Panc1 (cell line): ENCODE measurements around the gene ZKSCAN5. TPM values are rescaled to one million over a fixed set of nuclear protein-coding genes. Genes with fewer than 3 reads are reported as not detected.

ENCODE experiments used
- ATAC-seq: fragments of 200-7000 bp; cut with Tn5 transposase; 2 replicates; pipeline ENCODE4 v1.9.1; 2020; ENCODE audit warnings: mild to moderate bottlenecking, moderate library complexity
- BruUV-seq: library from RNA; stranded (reverse); fragments of 400-500 nt; replicated peaks from 2 replicates; lab custom pipeline; 2021; lab: Mats Ljungman, UMichigan
- CTCF ChIA-PET: fragments of 300-600 bp; sonication (Branson Sonifier 250); formaldehyde crosslinking; loops from one replicate; lab custom pipeline; 2022; ENCODE audit warnings: antibody characterized with exemption; lab: Charles Lee
- POLR2A ChIA-PET: fragments of 300-600 bp; sonication (Branson Sonifier 250); formaldehyde crosslinking; loops from one replicate; lab custom pipeline; 2022; ENCODE audit warnings: antibody characterized with exemption; lab: Charles Lee
- DNase-seq: peaks from one replicate; pipeline ENCODE4 v3.0.0-alpha.2; 2010; ENCODE audit warnings: low read depth, low spot score
- H3K27ac ChIP-seq: 2 replicates; pipeline ENCODE4 v1.5.1; 2011; ENCODE audit warnings: mild to moderate bottlenecking, low read length, inconsistent platforms
- H3K27me3 ChIP-seq: fragments of 200-500 bp; sonication (Bioruptor generic); 2 replicates; pipeline ENCODE4 v1.6.0; 2014; ENCODE audit warnings: low read length, inconsistent platforms; ENCODE audit not compliant: control insufficient read depth, insufficient read depth
- H3K36me3 ChIP-seq: fragments of 200-500 bp; sonication (Bioruptor generic); 2 replicates; pipeline ENCODE4 v1.5.1; 2014; ENCODE audit warnings: inconsistent platforms, mild to moderate bottlenecking, low read length, moderate library complexity; ENCODE audit not compliant: control insufficient read depth, insufficient read depth
- H3K4me1 ChIP-seq: 2 replicates; pipeline ENCODE4 v1.5.1; 2011; ENCODE audit warnings: inconsistent platforms, mild to moderate bottlenecking, low read length, moderate library complexity; ENCODE audit not compliant: control insufficient read depth, insufficient read depth
- H3K4me3 ChIP-seq, 2 experiments: 2 replicates each; pipeline ENCODE4 v1.5.1; 2011 to 2012; ENCODE audit warnings: low read depth in 2 of 2, low read length in 2 of 2, mild to moderate bottlenecking in 2 of 2, inconsistent platforms in 1 of 2, moderate library complexity in 1 of 2
- H3K9me3 ChIP-seq: fragments of 200-500 bp; sonication (Bioruptor generic); 2 replicates; pipeline ENCODE4 v1.5.1; 2014; ENCODE audit warnings: low read depth, mild to moderate bottlenecking, inconsistent platforms, low read length, moderate library complexity; ENCODE audit not compliant: control insufficient read depth, insufficient read depth
- CTCF ChIP-seq: fragments of 450-650 bp; IDR thresholded peaks from 2 replicates; pipeline ENCODE4 v1.5.1; 2017; ENCODE audit warnings: mild to moderate bottlenecking
- POLR2AphosphoS5 ChIP-seq: IDR thresholded peaks from 2 replicates; pipeline ENCODE4 v1.6.1; 2012; ENCODE audit warnings: mild to moderate bottlenecking, low read depth, low read length, moderate library complexity
- REST ChIP-seq, 2 experiments: IDR thresholded peaks; 2 replicates each; pipeline ENCODE4 v1.6.1; 2011 to 2012; ENCODE audit warnings: low read depth in 2 of 2, control low read depth in 1 of 2, low read length in 1 of 2, mild to moderate bottlenecking in 1 of 2, moderate library complexity in 1 of 2; ENCODE audit not compliant: insufficient read depth in 1 of 2
- SIN3A ChIP-seq: IDR thresholded peaks from 2 replicates; pipeline ENCODE4 v1.6.1; 2012; ENCODE audit warnings: low read depth, mild to moderate bottlenecking, low read length, moderate library complexity, borderline replicate concordance; ENCODE audit not compliant: insufficient read depth
- TCF7L2 ChIP-seq: IDR thresholded peaks from 2 replicates; pipeline ENCODE4 v1.6.1; 2011; ENCODE audit warnings: mild to moderate bottlenecking, low read depth, low read length, inconsistent platforms
- in situ Hi-C: cut with HindIII; loops from 2 replicates; pipeline ENCODE4 v1.10.0; 2016; ENCODE audit warnings: low sequenced_read_pairs, low pct_unique_long_range_greater_than_20kb
- intact Hi-C: fragments of 100-400 bp; cut with micrococcal nuclease; formaldehyde crosslinking; loops from one replicate; pipeline ENCODE4 v1.10.0; 2022; ENCODE audit not compliant: unreplicated experiment
- total RNA-seq: library from RNA; stranded (reverse); gene quantifications from one replicate; pipeline ENCODE4 v1.2.1, GENCODE V29; 2021; ENCODE audit not compliant: unreplicated experiment

The ZKSCAN5 gene
- total RNA-seq, 1 experiment from 2014 or later, result 17.5 TPM

GRCh38 chr7:99468336-99468918, 36.0 kb upstream of the ZKSCAN5 start:
- Histone ChIP-seq H3K4me3 (no peak overlapping the region), H3K27me3 (no peaks in the 10 kb centered on the region), H3K27ac (no peak overlapping the region), H3K36me3 (peaks cover 7% of the 10 kb centered on the region; the same call in 1 of the 2 replicates), H3K4me1 (peaks cover 6% of the 10 kb centered on the region), H3K9me3 (no peaks in the 10 kb centered on the region)
- intact Hi-C loops (no loop called here), in situ Hi-C loops (no loop called here)
- no TSS peak for BruUV-seq
- ATAC-seq, result no peak
- TF ChIP-seq REST (IDR thresholded peaks at IDR 0.05; ENCODE audit: insufficient read depth in 1 of 2, low read depth in 2 of 2, low read length in 1 of 2), result no peak
- no peak for TF ChIP-seq POLR2AphosphoS5
- no peak for TF ChIP-seq SIN3A
- TF ChIP-seq CTCF, result no peak
- POLR2A ChIA-PET, result no interaction called here
- no peak for DNase-seq
- CTCF ChIA-PET, result no interaction called here

GRCh38 chr7:99469381-99470065, 34.9 kb upstream of the ZKSCAN5 start:
- POLR2A ChIA-PET, result no interaction called here
- in situ Hi-C loops, result no loop called here
- CTCF ChIA-PET, result no interaction called here

More at GRCh38 chr7:99469381-99470065, 34.9 kb upstream of the ZKSCAN5 start:
- no peak for DNase-seq
- no peak for TF ChIP-seq POLR2AphosphoS5
- TF ChIP-seq TCF7L2, result no peak
- no peak for TF ChIP-seq REST (IDR thresholded peaks at IDR 0.05; ENCODE audit: insufficient read depth in 1 of 2, low read depth in 2 of 2, low read length in 1 of 2)
- no peak for TF ChIP-seq SIN3A
- TF ChIP-seq CTCF, result no peak
- intact Hi-C loops, result no loop called here
- ATAC-seq, result no peak
- Histone ChIP-seq H3K4me1 (peaks cover 6% of the 10 kb centered on the region), H3K4me3 (peak overlapping the region in 1 of 2 experiments; percentile 36; a peak in 1 of 4 replicates), H3K27ac (peak overlapping the region; percentile 65), H3K36me3 (peaks cover 4% of the 10 kb centered on the region; the same call in 1 of the 2 replicates), H3K9me3 (no peaks in the 10 kb centered on the region), H3K27me3 (no peaks in the 10 kb centered on the region)
- no TSS peak for BruUV-seq
